Gastrocnemius medialis (tissue), 4 donors: Measurements from ENCODE around the gene SLC2A5. TPM values are rescaled to one million over a fixed set of nuclear protein-coding genes. Genes with fewer than 3 reads are reported as not detected.

Experiments used
- ATAC-seq, 2 donors: fragments of 150-250 bp; one replicate each; pipeline ENCODE4 v1.9.1; 2016
- DNase-seq, 2 donors: peaks; one replicate each; pipeline ENCODE4 v3.0.0-alpha.2; 2019
- H3K27ac ChIP-seq, 4 donors: fragments of 200-600 bp; sonication (generic); 1 replicate in 1 of 4; 2 replicates in 3 of 4; pipeline ENCODE4 v1.5.1; 2016 to 2018; ENCODE audit warnings: mild to moderate bottlenecking in 2 of 4, moderate library complexity in 1 of 4
- H3K27me3 ChIP-seq, 3 donors: fragments of 200-600 bp; sonication (generic) in 2 of 3; 1 replicate in 1 of 3; 2 replicates in 2 of 3; pipeline versions ENCODE4 v1.5.1 to v1.6.0; 2016 to 2019; ENCODE audit warnings: mild to moderate bottlenecking in 1 of 3, moderate library complexity in 1 of 3
- H3K36me3 ChIP-seq, 2 donors: fragments of 200-600 bp; sonication (generic) in 1 of 2; one replicate each; pipeline ENCODE4 v1.5.1; 2017 to 2018
- H3K4me1 ChIP-seq, 2 donors: fragments of 200-600 bp; sonication (generic) in 1 of 2; one replicate each; pipeline ENCODE4 v1.5.1; 2016 to 2017; ENCODE audit warnings: mild to moderate bottlenecking in 2 of 2
- H3K4me3 ChIP-seq, 4 donors: fragments of 200-600 bp; sonication (generic) in 3 of 4; 1 replicate in 1 of 4; 2 replicates in 3 of 4; pipeline ENCODE4 v1.5.1; 2016 to 2019; ENCODE audit warnings: mild to moderate bottlenecking in 2 of 4
- H3K9me3 ChIP-seq, 3 donors: fragments of 200-600 bp; sonication (generic) in 2 of 3; 1 replicate in 1 of 3; 2 replicates in 2 of 3; pipeline ENCODE4 v1.5.1; 2016 to 2019
- CTCF ChIP-seq, 5 experiments: fragments of 450-650 bp in 3 of 5; fragments of 200-600 bp in 2 of 5; sonication (generic) in 2 of 5; IDR thresholded peaks in 4 of 5; conservative IDR thresholded peaks in 1 of 5; 1 replicate in 4 of 5; 2 replicates in 1 of 5; pipeline ENCODE4 v1.5.1; 2016 to 2019; ENCODE audit warnings: antibody characterized with exemption in 5 of 5, mild to moderate bottlenecking in 3 of 5, moderate library complexity in 3 of 5
- POLR2A ChIP-seq, 2 donors: fragments of 450-650 bp; IDR thresholded peaks; one replicate each; pipeline ENCODE4 v1.6.1; 2017; ENCODE audit warnings: antibody characterized with exemption in 2 of 2, mild to moderate bottlenecking in 2 of 2, moderate library complexity in 2 of 2
- in situ Hi-C, 4 donors: fragments of 200-750 bp; cut with MboI; loops; one replicate each; pipeline versions ENCODE4 v1.15.0 to v1.8.0; 2017; ENCODE audit warnings: low sequenced_read_pairs in 4 of 4
- intact Hi-C: fragments of 100-400 bp; cut with DNase I; formaldehyde crosslinking; loops from one replicate; pipeline ENCODE4 v1.15.1; 2023; ENCODE audit warnings: low total_unique reads
- total RNA-seq, 4 donors: library from RNA; depleted of rRNA; stranded (reverse); fragments of >200 nt; gene quantifications; one replicate each; pipeline versions ENCODE4 v1.1.0 to v1.2.3, GENCODE V29; 2016

The SLC2A5 gene
- total RNA-seq, 4 donors from 2014 or later: 11.2 to 34.5 (median 22.8) TPM

- in situ Hi-C loops (no loop called here), intact Hi-C loops (no loop called here)
- Histone ChIP-seq H3K4me1 (no peaks in the 10 kb centered on the region), H3K27me3 (no peaks in the 10 kb centered on the region), H3K36me3 (peaks cover 0 to 38% of the 10 kb centered on the region in 2 donors), H3K27ac (no peak overlapping the region), H3K4me3 (no peak overlapping the region), H3K9me3 (no peaks in the 10 kb centered on the region)
- TF ChIP-seq POLR2A (IDR thresholded peaks at IDR 0.05) (no peak), CTCF (IDR thresholded peaks at IDR 0.05 in 4 of 5, conservative IDR thresholded peaks at IDR 0.05 in 1 of 5) (no peak)
- ATAC-seq (no peak), DNase-seq (no peak)
Observed at GRCh38 chr1:9040659-9041030, 28.8 kb downstream of the SLC2A5 start.

- in situ Hi-C loops: no loop called here
- Histone ChIP-seq H3K4me3 (no peak overlapping the region), H3K4me1 (no peaks in the 10 kb centered on the region), H3K9me3 (no peaks in the 10 kb centered on the region), H3K27ac (no peak overlapping the region), H3K36me3 (peaks cover 0 to 38% of the 10 kb centered on the region in 2 donors), H3K27me3 (no peaks in the 10 kb centered on the region)
- TF ChIP-seq CTCF (IDR thresholded peaks at IDR 0.05 in 4 of 5, conservative IDR thresholded peaks at IDR 0.05 in 1 of 5) (no peak), POLR2A (IDR thresholded peaks at IDR 0.05) (no peak)
- no peak for DNase-seq
- no peak for ATAC-seq
- intact Hi-C loops: no loop called here
Observed at GRCh38 chr1:9039761-9040658, 29.4 kb downstream of the SLC2A5 start.

DNA sequence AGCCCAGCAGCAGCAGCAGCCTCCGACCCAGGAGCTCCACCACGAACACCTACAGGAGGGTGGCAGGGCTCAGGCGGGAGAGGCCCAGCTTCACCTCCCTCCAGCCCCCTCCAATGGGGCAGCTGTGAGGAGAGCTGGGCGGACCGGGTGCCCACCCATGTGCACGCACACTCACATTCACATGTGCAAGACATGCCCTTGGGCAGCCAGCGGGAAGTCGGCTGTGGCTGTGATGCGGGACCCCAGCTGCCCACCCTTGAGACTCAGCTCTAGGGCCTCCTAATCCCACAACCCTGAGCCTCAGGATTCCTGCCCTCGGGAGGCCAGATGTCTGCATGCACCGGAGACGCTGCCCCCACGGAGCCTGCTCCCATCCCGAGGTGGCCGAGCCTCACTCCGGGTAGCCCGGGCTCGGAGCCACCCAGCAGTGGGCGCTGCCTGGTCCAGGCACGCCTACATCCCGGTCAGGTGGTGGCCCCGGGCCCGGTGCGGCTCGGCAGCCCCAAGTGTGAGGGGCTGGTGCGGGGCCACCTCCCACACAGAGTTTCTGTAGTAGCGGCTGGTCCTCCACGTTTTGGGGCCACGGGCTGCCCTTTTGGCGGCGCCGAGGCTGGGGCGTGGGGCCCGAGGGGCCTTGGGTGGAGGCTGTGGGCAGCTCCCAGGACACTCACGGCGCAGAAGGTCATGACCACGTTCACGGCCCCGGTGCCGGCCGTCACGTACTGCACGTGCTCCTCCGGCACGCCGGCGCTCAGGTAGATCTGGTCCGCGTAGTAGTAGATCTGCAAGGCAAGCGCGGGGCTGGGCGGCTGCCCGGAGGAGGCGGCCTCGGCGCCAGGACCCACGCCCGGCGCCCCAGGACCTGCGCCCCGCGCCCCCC, 30.3 kb downstream of the SLC2A5 start:
- in situ Hi-C loops (no loop called here), intact Hi-C loops (no loop called here)
- Histone ChIP-seq H3K4me3 (no peak overlapping the region), H3K4me1 (no peaks in the 10 kb centered on the region), H3K36me3 (peaks cover 0 to 38% of the 10 kb centered on the region in 2 donors), H3K27ac (no peak overlapping the region), H3K27me3 (no peaks in the 10 kb centered on the region), H3K9me3 (no peaks in the 10 kb centered on the region)
- ATAC-seq: no peak
- no peak for DNase-seq
- TF ChIP-seq CTCF (IDR thresholded peaks at IDR 0.05 in 4 of 5, conservative IDR thresholded peaks at IDR 0.05 in 1 of 5) (no peak), POLR2A (IDR thresholded peaks at IDR 0.05) (no peak)

DNA sequence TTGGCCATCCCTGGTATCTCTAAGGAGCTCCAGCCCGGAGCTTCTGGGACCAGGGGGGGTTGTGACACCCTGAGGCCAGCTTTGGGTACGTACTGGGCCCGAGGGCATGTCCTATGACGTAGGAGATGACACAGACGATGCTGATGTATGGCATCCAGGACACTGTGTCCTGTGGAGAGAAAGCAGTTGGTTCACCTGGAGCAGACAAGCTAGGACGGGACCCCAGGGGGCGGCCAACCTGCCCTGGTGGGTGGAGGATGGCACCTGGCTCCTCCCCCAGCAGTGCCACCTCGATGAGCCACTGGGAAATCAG, 31.1 kb downstream of the SLC2A5 start:
- DNase-seq: no peak
- Histone ChIP-seq H3K4me1 (no peaks in the 10 kb centered on the region), H3K36me3 (peaks cover 0 to 38% of the 10 kb centered on the region in 2 donors), H3K27ac (no peak overlapping the region), H3K4me3 (no peak overlapping the region), H3K27me3 (no peaks in the 10 kb centered on the region), H3K9me3 (no peaks in the 10 kb centered on the region)
- in situ Hi-C loops (no loop called here), intact Hi-C loops (no loop called here)
- ATAC-seq: no peak
- TF ChIP-seq POLR2A (IDR thresholded peaks at IDR 0.05): no peak
- no peak for TF ChIP-seq CTCF (IDR thresholded peaks at IDR 0.05 in 4 of 5, conservative IDR thresholded peaks at IDR 0.05 in 1 of 5)
